H1 (cell line): ENCODE results near the gene CTCF. TPM values are rescaled to one million over a fixed set of nuclear protein-coding genes. Genes with fewer than 3 reads are reported as not detected.

Experiments used
- CTCF ChIA-PET: fragments of 300-600 bp; sonication (Branson Sonifier 250); formaldehyde crosslinking; loops from one replicate; lab custom pipeline; 2021; ENCODE audit not compliant: partially characterized antibody; lab: Charles Lee
- POLR2A ChIA-PET: fragments of 300-600 bp; sonication (Branson Sonifier 250); formaldehyde crosslinking; loops from one replicate; lab custom pipeline; 2021; ENCODE audit warnings: inconsistent platforms; ENCODE audit not compliant: partially characterized antibody; lab: Charles Lee
- DNase-seq, 2 experiments: peaks; one replicate each; pipeline versions ENCODE4 v3.0.0 to v3.0.0-alpha.2; 2010 to 2022; ENCODE audit warnings: low spot score in 2 of 2, low read depth in 1 of 2, mixed read lengths in 1 of 2
- FAIRE-seq: peaks from 2 replicates; lab custom pipeline; 2011; peaks lifted over from hg19 to GRCh38; lab: Jason Lieb, UNC
- H2AFZ ChIP-seq: 2 replicates; pipeline ENCODE4 v1.8.1; 2012; ENCODE audit warnings: low read length, inconsistent platforms
- H2AK5ac ChIP-seq: 2 replicates; pipeline ENCODE4 v1.6.1; 2013; ENCODE audit warnings: low read depth, low read length
- H2BK120ac ChIP-seq: replicated peaks from 2 replicates; pipeline ENCODE3; 2013; ENCODE audit warnings: low read depth, low read length, inconsistent platforms
- H2BK12ac ChIP-seq: 2 replicates; pipeline ENCODE4 v1.6.1; 2013; ENCODE audit warnings: low read depth, low read length
- H2BK15ac ChIP-seq: 2 replicates; pipeline ENCODE4 v1.6.1; 2013; ENCODE audit warnings: low read length
- H2BK20ac ChIP-seq: 2 replicates; pipeline ENCODE4 v1.6.1; 2013; ENCODE audit warnings: low read length
- H2BK5ac ChIP-seq: 2 replicates; pipeline ENCODE4 v1.6.1; 2013; ENCODE audit warnings: low read depth, low read length
- H3K14ac ChIP-seq: 2 replicates; pipeline ENCODE4 v1.6.1; 2013; ENCODE audit warnings: inconsistent platforms; ENCODE audit not compliant: insufficient read length
- H3K18ac ChIP-seq: 2 replicates; pipeline ENCODE4 v1.6.1; 2013; ENCODE audit warnings: low read length; ENCODE audit errors: extremely low read depth
- H3K23ac ChIP-seq: 2 replicates; pipeline ENCODE4 v1.6.1; 2013; ENCODE audit warnings: inconsistent platforms; ENCODE audit not compliant: insufficient read length
- H3K23me2 ChIP-seq: 2 replicates; pipeline ENCODE4 v1.6.1; 2013; ENCODE audit warnings: low read depth, low read length
- H3K27ac ChIP-seq: 2 replicates; pipeline ENCODE4 v1.6.1; 2011; ENCODE audit warnings: low read depth, low read length, inconsistent platforms
- H3K27me3 ChIP-seq, 4 experiments: replicated peaks in 1 of 4; 1 replicate in 1 of 4; 2 replicates in 3 of 4; pipeline versions ENCODE4 v1.6.1 to v1.8.1; 2011 to 2013; ENCODE audit warnings: low read length in 3 of 4, mild to moderate bottlenecking in 3 of 4, inconsistent platforms in 2 of 4, mixed read lengths in 2 of 4, moderate library complexity in 1 of 4; ENCODE audit not compliant: control insufficient read depth in 3 of 4, insufficient read depth in 3 of 4; ENCODE audit errors: extremely low read depth in 1 of 4
- H3K36me3 ChIP-seq, 4 experiments: 2 replicates each; pipeline versions ENCODE4 v1.6.1 to v1.8.1; 2011 to 2013; ENCODE audit warnings: mild to moderate bottlenecking in 4 of 4, low read length in 3 of 4, moderate library complexity in 2 of 4, control low read depth in 1 of 4, inconsistent platforms in 1 of 4; ENCODE audit not compliant: insufficient read depth in 4 of 4, control insufficient read depth in 2 of 4
- H3K4ac ChIP-seq: replicated peaks from 2 replicates; pipeline ENCODE3; 2013; ENCODE audit warnings: low read length, low read depth, mixed read lengths, inconsistent platforms; ENCODE audit not compliant: insufficient read length
- H3K4me1 ChIP-seq, 4 experiments: replicated peaks in 1 of 4; 1 replicate in 1 of 4; 2 replicates in 3 of 4; pipeline versions ENCODE4 v1.6.1 to v1.8.1; 2011 to 2013; ENCODE audit warnings: low read length in 3 of 4, inconsistent platforms in 2 of 4, mixed read lengths in 1 of 4; ENCODE audit not compliant: insufficient read depth in 4 of 4, control insufficient read depth in 3 of 4
- H3K4me2 ChIP-seq, 2 experiments: 2 replicates each; pipeline versions ENCODE4 v1.6.1 to v1.8.1; 2011 to 2013; ENCODE audit warnings: low read depth in 2 of 2, low read length in 2 of 2, control low read depth in 1 of 2, inconsistent platforms in 1 of 2, mild to moderate bottlenecking in 1 of 2; ENCODE audit not compliant: insufficient read depth in 1 of 2
- H3K4me3 ChIP-seq, 4 experiments: fragments of 200-600, 300-600 bp in 1 of 4; sonication (generic), shearing (Covaris generic), sonication (Bioruptor Twin) in 1 of 4; 2 replicates each; pipeline versions ENCODE4 v1.5.1 to v1.8.1; 2011 to 2016; ENCODE audit warnings: low read length in 4 of 4, low read depth in 3 of 4, control low read depth in 2 of 4, inconsistent platforms in 2 of 4, mild to moderate bottlenecking in 2 of 4, mixed read lengths in 1 of 4, moderate library complexity in 1 of 4; ENCODE audit not compliant: insufficient read depth in 2 of 4; ENCODE audit errors: extremely low read depth in 1 of 4
- H3K56ac ChIP-seq: replicated peaks from 2 replicates; pipeline ENCODE3; 2013; ENCODE audit warnings: low read depth, mild to moderate bottlenecking, mixed read lengths, low read length, inconsistent platforms; ENCODE audit not compliant: insufficient read length
- H3K79me1 ChIP-seq: 2 replicates; pipeline ENCODE4 v1.6.1; 2013; ENCODE audit warnings: low read depth, low read length, control low read depth
- H3K79me2 ChIP-seq, 2 experiments: 2 replicates each; pipeline versions ENCODE4 v1.6.1 to v1.8.1; 2012 to 2013; ENCODE audit warnings: low read length in 2 of 2, mild to moderate bottlenecking in 2 of 2, inconsistent platforms in 1 of 2; ENCODE audit not compliant: insufficient read depth in 2 of 2, control insufficient read depth in 1 of 2
- H3K9ac ChIP-seq, 4 experiments: replicated peaks in 1 of 4; 1 replicate in 1 of 4; 2 replicates in 3 of 4; pipeline versions ENCODE4 v1.6.1 to v1.8.1; 2011 to 2013; ENCODE audit warnings: low read depth in 3 of 4, low read length in 3 of 4, control low read depth in 2 of 4, mild to moderate bottlenecking in 2 of 4, moderate library complexity in 2 of 4, inconsistent platforms in 1 of 4; ENCODE audit errors: extremely low read depth in 1 of 4
- H3K9me3 ChIP-seq, 2 experiments: 2 replicates each; pipeline versions ENCODE4 v1.6.1 to v1.8.1; 2012 to 2013; ENCODE audit warnings: mild to moderate bottlenecking in 2 of 2, moderate library complexity in 2 of 2, control low read depth in 1 of 2, inconsistent platforms in 1 of 2, low read depth in 1 of 2, low read length in 1 of 2, mixed read lengths in 1 of 2; ENCODE audit not compliant: insufficient read depth in 2 of 2
- H4K20me1 ChIP-seq, 2 experiments: replicated peaks in 1 of 2; 2 replicates each; pipeline versions ENCODE3 to v1.8.1; 2011 to 2013; ENCODE audit warnings: inconsistent platforms in 2 of 2, low read length in 2 of 2, mild to moderate bottlenecking in 1 of 2; ENCODE audit not compliant: insufficient read depth in 2 of 2, control insufficient read depth in 1 of 2
- H4K5ac ChIP-seq: 2 replicates; pipeline ENCODE4 v1.6.1; 2013; ENCODE audit warnings: low read length, low read depth, mixed read lengths, inconsistent platforms; ENCODE audit not compliant: insufficient read length
- H4K8ac ChIP-seq: 2 replicates; pipeline ENCODE4 v1.8.0; 2013; ENCODE audit warnings: mild to moderate bottlenecking, moderate library complexity, low read length, inconsistent platforms; ENCODE audit not compliant: insufficient read depth; ENCODE audit errors: extremely low read depth
- H4K91ac ChIP-seq: replicated peaks from 2 replicates; pipeline ENCODE3; 2013; ENCODE audit warnings: low read length, mixed read lengths, inconsistent platforms; ENCODE audit not compliant: insufficient read length
- CBX8 ChIP-seq: fragments of 300-800, 300-1000 bp; sonication (generic); IDR thresholded peaks from 2 replicates; pipeline ENCODE4 v1.7.1; 2016; ENCODE audit warnings: low read depth, low read length, borderline replicate concordance
- JUN ChIP-seq: IDR thresholded peaks from 2 replicates; pipeline ENCODE4 v1.6.1; 2011; ENCODE audit warnings: low read depth, mild to moderate bottlenecking, improper control_type of control experiment, low read length
- WGBS, 2 experiments: shearing (Covaris generic) in 1 of 2; methylation state at CpG; one replicate each; pipeline versions ENCODE4 v1.1.6 to v1.1.7; 2013 to 2015; ENCODE audit warnings: low lambda C conversion rate in 2 of 2, mixed read lengths in 2 of 2, inconsistent platforms in 1 of 2, low coverage in 1 of 2, missing lambda C conversion rate in 1 of 2; ENCODE audit not compliant: insufficient replicate concordance in 2 of 2, insufficient coverage in 1 of 2, insufficient read length in 1 of 2; ENCODE audit errors: extremely low coverage in 1 of 2, missing lambda C conversion rate in 1 of 2; 5-methylcytosine and 5-hydroxymethylcytosine counted together
- polyA plus RNA-seq, 7 experiments: library from polyadenylated mRNA; depleted of rRNA in 3 of 7; stranded (reverse) in 5 of 7; unstranded in 2 of 7; fragments of >200 nt in 5 of 7; fragments of 200-250 nt in 2 of 7; gene quantifications; 1 replicate in 5 of 7; 2 replicates in 1 of 7; 4 replicates in 1 of 7; pipeline versions ENCODE4 v1.2.1 to v1.2.3, GENCODE V29; 2011 to 2013; ENCODE audit warnings: missing spikeins in 2 of 7, mixed read lengths in 2 of 7
- total RNA-seq: library from RNA; stranded (reverse); fragmentation: NEBNext Ultra II Directional; extraction: Animal tissue kit (Norgen Biotek cat#: 25700); gene quantifications from 2 replicates; pipeline ENCODE4 v1.2.1, GENCODE V29; 2021
- TF ChIP-seq, protein P1 (sequence below): IDR thresholded peaks from 2 replicates; pipeline ENCODE4 v1.6.1; 2011; ENCODE audit warnings: low read length, improper control_type of control experiment

The CTCF gene
- total and polyA plus RNA-seq, 2 of the 8 experiments (the other 6 are each of a cell fraction or from before 2014, with no cell fraction given) = 32.4 to 66.0 TPM

DNA sequence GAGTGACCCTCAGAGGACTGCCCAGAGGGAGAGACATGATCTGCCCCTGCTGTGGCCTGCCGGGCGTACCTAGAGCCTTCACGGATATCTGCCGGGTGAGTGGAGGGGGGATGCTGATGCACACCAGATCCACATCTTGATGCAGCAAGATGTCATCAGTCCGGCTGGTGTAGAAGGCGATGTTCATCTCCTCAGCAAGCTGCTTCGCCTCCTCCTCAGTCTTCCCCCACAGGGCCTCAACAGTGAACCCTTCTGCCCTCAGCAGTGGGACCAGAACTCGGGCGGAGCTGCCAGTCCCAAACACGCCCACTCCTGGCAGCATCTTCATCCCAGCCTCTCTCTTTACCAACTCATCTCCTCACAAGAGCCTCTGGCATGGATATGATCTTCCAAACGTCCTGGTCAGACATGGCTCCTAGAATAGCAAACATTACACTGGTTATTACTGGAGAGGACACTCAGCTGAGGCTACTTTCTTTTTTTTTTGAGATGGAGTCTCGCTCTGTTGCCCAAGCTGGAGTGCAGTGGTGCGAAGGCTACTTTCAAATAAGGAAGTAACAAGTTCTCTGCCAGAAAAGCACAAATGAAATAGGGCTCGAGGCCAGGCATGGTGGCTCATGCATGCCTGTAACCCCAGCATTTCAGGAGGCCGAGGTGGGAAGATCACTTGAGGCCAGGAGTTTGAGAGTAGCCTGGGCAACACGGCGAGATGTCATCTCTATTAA, 123.2 kb downstream of the CTCF start:
- Histone ChIP-seq H3K4ac (no peak overlapping the region), H3K9ac (no peak overlapping the region), H2BK15ac (no peak overlapping the region), H3K14ac (no peak overlapping the region), H2BK5ac (no peak overlapping the region), H2AFZ (no peak overlapping the region), H3K4me2 (no peak overlapping the region), H3K36me3 (peaks cover 3 to 16% (median 10%) of the 10 kb centered on the region in 4 experiments; a peak in 6 of 8 replicates), H2BK120ac (no peak overlapping the region), H2AK5ac (no peak overlapping the region), H3K79me1 (no peaks in the 10 kb centered on the region), H3K4me3 (no peak overlapping the region), H3K27me3 (no peaks in the 10 kb centered on the region), H3K23ac (no peak overlapping the region), H3K23me2 (no peaks in the 10 kb centered on the region), H3K56ac (no peak overlapping the region), H3K79me2 (peaks cover 0 to 3% of the 10 kb centered on the region in 2 experiments; a peak in 1 of 4 replicates), H3K18ac (no peak overlapping the region), H4K20me1 (peaks cover 1 to 3% of the 10 kb centered on the region in 2 experiments), H2BK20ac (no peak overlapping the region), H3K4me1 (no peaks in the 10 kb centered on the region), H3K27ac (no peak overlapping the region), H3K9me3 (no peaks in the 10 kb centered on the region), H4K8ac (no peak overlapping the region), H4K5ac (no peak overlapping the region), H4K91ac (no peak overlapping the region), H2BK12ac (no peak overlapping the region)
- ChIA-PET POLR2A (no interaction called here), CTCF (interaction anchor here (1.5 to 7.2 kb wide), 3 partner anchors 13 to 198 kb away, joined by 4 to 45 read pairs (median 6); no protein-coding TSS in a partner anchor)
- no peak for DNase-seq
- no peak for FAIRE-seq
- WGBS, 2 experiments = 88% methylated on average over 17 of the region's 17 CpGs; no CpG with 5 or more reads in 1 of the 2 experiments
- TF ChIP-seq, protein P1, sequence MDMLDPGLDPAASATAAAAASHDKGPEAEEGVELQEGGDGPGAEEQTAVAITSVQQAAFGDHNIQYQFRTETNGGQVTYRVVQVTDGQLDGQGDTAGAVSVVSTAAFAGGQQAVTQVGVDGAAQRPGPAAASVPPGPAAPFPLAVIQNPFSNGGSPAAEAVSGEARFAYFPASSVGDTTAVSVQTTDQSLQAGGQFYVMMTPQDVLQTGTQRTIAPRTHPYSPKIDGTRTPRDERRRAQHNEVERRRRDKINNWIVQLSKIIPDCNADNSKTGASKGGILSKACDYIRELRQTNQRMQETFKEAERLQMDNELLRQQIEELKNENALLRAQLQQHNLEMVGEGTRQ = no peak
- TF ChIP-seq JUN = no peak
- no peak for TF ChIP-seq CBX8
